RPMI8226 (cell line): ENCODE data around the gene GID8.

Experiments used
- DNase-seq: peaks from one replicate; pipeline ENCODE4 v3.0.0-alpha.2; 2015

The GID8 gene

GRCh38 chr20:62938105-62938888, at the start of gene GID8:
Gene GID8 (plus strand): TSS chr20:62938147. CDS start chr20:62941503, 3,356 bp downstream.
- peak; percentile 61 for DNase-seq

GRCh38 chr20:62888406-62888805, 49.5 kb upstream of the GID8 start:
- DNase-seq: no peak

GRCh38 chr20:62888910-62889309, 49.0 kb upstream of the GID8 start:
- DNase-seq: no peak

- DNase-seq: no peak
These were observed 48.5 kb upstream of the GID8 start for GRCh38 chr20:62889411-62889810.

- no peak for DNase-seq
These were observed 48.1 kb upstream of the GID8 start for GRCh38 chr20:62889871-62890270.

GRCh38 chr20:62890444-62890843, 47.5 kb upstream of the GID8 start:
- no peak for DNase-seq

GRCh38 chr20:62891111-62891510, 46.8 kb upstream of the GID8 start:
- DNase-seq: no peak

GRCh38 chr20:62892348-62893304, 45.3 kb upstream of the GID8 start:
- DNase-seq: no peak

- DNase-seq: no peak
These were observed 44.2 kb upstream of the GID8 start for GRCh38 chr20:62893700-62894099.

GRCh38 chr20:62894261-62894660, 43.7 kb upstream of the GID8 start:
- no peak for DNase-seq

- DNase-seq: no peak
These were observed 42.4 kb upstream of the GID8 start for GRCh38 chr20:62895539-62895938.

GRCh38 chr20:62896526-62896925, 41.4 kb upstream of the GID8 start:
- no peak for DNase-seq

GRCh38 chr20:62897666-62898065, 40.3 kb upstream of the GID8 start:
- DNase-seq: no peak

GRCh38 chr20:62898093-62898964, 39.6 kb upstream of the GID8 start:
- no peak for DNase-seq

GRCh38 chr20:62898970-62899632, 38.8 kb upstream of the GID8 start:
- DNase-seq: no peak

GRCh38 chr20:62899633-62900051, 38.3 kb upstream of the GID8 start:
- no peak for DNase-seq

GRCh38 chr20:62900052-62900691, 37.8 kb upstream of the GID8 start:
- peak; percentile 62 for DNase-seq

- DNase-seq: no peak
These were observed 37.0 kb upstream of the GID8 start for GRCh38 chr20:62900692-62901584.

GRCh38 chr20:62901891-62902290, 36.1 kb upstream of the GID8 start:
- DNase-seq: no peak

- no peak for DNase-seq
These were observed 34.9 kb upstream of the GID8 start for GRCh38 chr20:62902926-62903615.
